ENCODE results near the gene LDAH.

Gene LDAH

GRCh38 chr2:20707601-20708000 is 115.3 kb downstream of the LDAH start:
- no peak for DNase-seq (ENCODE audit: low read depth)
- TF ChIP-seq, protein P1, sequence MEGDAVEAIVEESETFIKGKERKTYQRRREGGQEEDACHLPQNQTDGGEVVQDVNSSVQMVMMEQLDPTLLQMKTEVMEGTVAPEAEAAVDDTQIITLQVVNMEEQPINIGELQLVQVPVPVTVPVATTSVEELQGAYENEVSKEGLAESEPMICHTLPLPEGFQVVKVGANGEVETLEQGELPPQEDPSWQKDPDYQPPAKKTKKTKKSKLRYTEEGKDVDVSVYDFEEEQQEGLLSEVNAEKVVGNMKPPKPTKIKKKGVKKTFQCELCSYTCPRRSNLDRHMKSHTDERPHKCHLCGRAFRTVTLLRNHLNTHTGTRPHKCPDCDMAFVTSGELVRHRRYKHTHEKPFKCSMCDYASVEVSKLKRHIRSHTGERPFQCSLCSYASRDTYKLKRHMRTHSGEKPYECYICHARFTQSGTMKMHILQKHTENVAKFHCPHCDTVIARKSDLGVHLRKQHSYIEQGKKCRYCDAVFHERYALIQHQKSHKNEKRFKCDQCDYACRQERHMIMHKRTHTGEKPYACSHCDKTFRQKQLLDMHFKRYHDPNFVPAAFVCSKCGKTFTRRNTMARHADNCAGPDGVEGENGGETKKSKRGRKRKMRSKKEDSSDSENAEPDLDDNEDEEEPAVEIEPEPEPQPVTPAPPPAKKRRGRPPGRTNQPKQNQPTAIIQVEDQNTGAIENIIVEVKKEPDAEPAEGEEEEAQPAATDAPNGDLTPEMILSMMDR (conservative IDR thresholded peaks at IDR 0.05; ENCODE audit: low read length): no peak
- no peak overlapping the region for H3K4me3 ChIP-seq (ENCODE audit: low read length)

- TF ChIP-seq, protein P1 (conservative IDR thresholded peaks at IDR 0.05; ENCODE audit: low read length): no peak
- no peak overlapping the region for H3K4me3 ChIP-seq (ENCODE audit: low read length)
- no peak for DNase-seq (ENCODE audit: low read depth)
Observed at GRCh38 chr2:20706786-20707185, 116.1 kb downstream of the LDAH start.

GRCh38 chr2:20706217-20706616 is 116.7 kb downstream of the LDAH start:
- TF ChIP-seq, protein P1 (conservative IDR thresholded peaks at IDR 0.05; ENCODE audit: low read length): no peak
- no peak for DNase-seq (ENCODE audit: low read depth)
- H3K4me3 ChIP-seq (ENCODE audit: low read length): no peak overlapping the region

- H3K4me3 ChIP-seq (ENCODE audit: low read length): no peak overlapping the region
- TF ChIP-seq, protein P1 (conservative IDR thresholded peaks at IDR 0.05; ENCODE audit: low read length): no peak
Observed at GRCh38 chr2:20704886-20705285, 118.0 kb downstream of the LDAH start.

GRCh38 chr2:20702563-20702962 is 120.3 kb downstream of the LDAH start:
- DNase-seq (ENCODE audit: low read depth): no peak
- no peak overlapping the region for H3K4me3 ChIP-seq (ENCODE audit: low read length)
- TF ChIP-seq, protein P1 (conservative IDR thresholded peaks at IDR 0.05; ENCODE audit: low read length): no peak

More at GRCh38 chr2:20704886-20705285, 118.0 kb downstream of the LDAH start:
- no peak for DNase-seq (ENCODE audit: low read depth)

- DNase-seq (ENCODE audit: low read depth): no peak
Observed at GRCh38 chr2:20698916-20699613, 123.8 kb downstream of the LDAH start.

More at GRCh38 chr2:20698916-20699613, 123.8 kb downstream of the LDAH start:
- TF ChIP-seq, protein P1 (conservative IDR thresholded peaks at IDR 0.05; ENCODE audit: low read length): no peak
- H3K4me3 ChIP-seq (ENCODE audit: low read length): no peak overlapping the region

Measured in AG10803 (cell line).